Fibroblast of lung (primary cell): ENCODE data around the gene PRR13. TPM values are rescaled to one million over a fixed set of nuclear protein-coding genes. Genes with fewer than 3 reads are reported as not detected.

Experiments used
- DNase-seq, 2 donors: peaks; one replicate each; pipeline versions ENCODE4 v3.0.0 to v3.0.0-alpha.2; 2010; ENCODE audit warnings: low read depth in 2 of 2
- H2AFZ ChIP-seq: 2 replicates; pipeline ENCODE4 v1.5.1; 2012; ENCODE audit warnings: low read length, control low read depth, inconsistent platforms
- H3K27ac ChIP-seq: 2 replicates; pipeline ENCODE4 v1.5.1; 2011; ENCODE audit warnings: low read length, control low read depth; ENCODE audit not compliant: insufficient read depth
- H3K27me3 ChIP-seq: 2 replicates; pipeline ENCODE4 v1.5.1; 2011; ENCODE audit warnings: mild to moderate bottlenecking, low read length; ENCODE audit not compliant: control insufficient read depth, insufficient read depth
- H3K36me3 ChIP-seq: 2 replicates; pipeline ENCODE4 v1.5.1; 2011; ENCODE audit warnings: low read length; ENCODE audit not compliant: control insufficient read depth, insufficient read depth
- H3K4me1 ChIP-seq: 2 replicates; pipeline ENCODE4 v1.5.1; 2011; ENCODE audit warnings: low read length; ENCODE audit not compliant: control insufficient read depth, insufficient read depth; ENCODE audit errors: extremely low read depth
- H3K4me2 ChIP-seq: 2 replicates; pipeline ENCODE4 v1.5.1; 2011; ENCODE audit warnings: low read length, control low read depth; ENCODE audit not compliant: insufficient read depth; ENCODE audit errors: extremely low read depth
- H3K4me3 ChIP-seq, 4 experiments: fragments of 200-600 bp in 1 of 4; sonication (generic) in 1 of 4; replicated peaks in 1 of 4; 2 replicates each; pipeline ENCODE4 v1.5.1; 2011 to 2016; ENCODE audit warnings: low read length in 4 of 4, low read depth in 3 of 4, mild to moderate bottlenecking in 3 of 4, control low read depth in 2 of 4, inconsistent platforms in 1 of 4, mixed read lengths in 1 of 4; ENCODE audit not compliant: insufficient read depth in 1 of 4; ENCODE audit errors: control extremely low read depth in 1 of 4
- H3K79me2 ChIP-seq: 2 replicates; pipeline ENCODE4 v1.5.1; 2012; ENCODE audit warnings: mild to moderate bottlenecking, low read length, inconsistent platforms; ENCODE audit not compliant: control insufficient read depth, insufficient read depth
- H3K9ac ChIP-seq: 2 replicates; pipeline ENCODE4 v1.5.1; 2011; ENCODE audit warnings: mild to moderate bottlenecking, low read length, control low read depth; ENCODE audit not compliant: insufficient read depth
- H3K9me3 ChIP-seq: 2 replicates; pipeline ENCODE4 v1.5.1; 2012; ENCODE audit warnings: low read depth, low read length; ENCODE audit not compliant: control insufficient read depth, insufficient read depth
- H4K20me1 ChIP-seq: 2 replicates; pipeline ENCODE4 v1.5.1; 2011; ENCODE audit warnings: low read length; ENCODE audit not compliant: control insufficient read depth, insufficient read depth; ENCODE audit errors: extremely low read depth
- CTCF ChIP-seq, 2 donors: IDR thresholded peaks in 1 of 2; conservative IDR thresholded peaks in 1 of 2; 1 replicate in 1 of 2; 2 replicates in 1 of 2; pipeline ENCODE4 v1.5.1; 2011 to 2012; ENCODE audit warnings: low read length in 2 of 2, control low read depth in 1 of 2, inconsistent platforms in 1 of 2, low read depth in 1 of 2, mild to moderate bottlenecking in 1 of 2
- EZH2 ChIP-seq: IDR thresholded peaks from 2 replicates; pipeline ENCODE4 v1.5.1; 2012; ENCODE audit warnings: low read length, control low read depth, mild to moderate bottlenecking; ENCODE audit errors: missing control alignments
- polyA plus RNA-seq, 2 donors: library from polyadenylated mRNA; depleted of rRNA in 1 of 2; stranded (reverse) in 1 of 2; unstranded in 1 of 2; fragments of >200 nt; gene quantifications; 2 replicates each; pipeline ENCODE4 v1.2.1, GENCODE V29; 2011 to 2012; ENCODE audit warnings: missing spikeins in 1 of 2
- total RNA-seq: library from RNA; depleted of rRNA; stranded (reverse); fragments of >200 nt; gene quantifications from 2 replicates; pipeline ENCODE4 v1.2.1, GENCODE V29; 2014

Gene PRR13
- total and polyA plus RNA-seq, 2 donors (not counting 1 experiment from before 2014, with no cell fraction given): 48.1 to 114 TPM

- DNase-seq: no peak
- Histone ChIP-seq H3K9me3 (no peaks in the 10 kb centered on the region), H2AFZ (no peak overlapping the region), H3K79me2 (no peaks in the 10 kb centered on the region), H4K20me1 (no peaks in the 10 kb centered on the region), H3K4me3 (no peak overlapping the region), H3K9ac (no peak overlapping the region), H3K27ac (no peak overlapping the region), H3K27me3 (no peaks in the 10 kb centered on the region), H3K36me3 (no peaks in the 10 kb centered on the region), H3K4me2 (no peak overlapping the region), H3K4me1 (peaks cover 4% of the 10 kb centered on the region)
- no peak for TF ChIP-seq EZH2
- TF ChIP-seq CTCF (conservative IDR thresholded peaks at IDR 0.05 in 1 of 2, IDR thresholded peaks at IDR 0.05 in 1 of 2; ENCODE audit: low read depth in 1 of 2, low read length in 2 of 2): no peak
These were observed 16.7 kb upstream of the PRR13 start for GRCh38 chr12:53424626-53425514.

- Histone ChIP-seq H2AFZ (no peak overlapping the region), H3K4me1 (peaks cover 4% of the 10 kb centered on the region), H3K9me3 (no peaks in the 10 kb centered on the region), H3K79me2 (no peaks in the 10 kb centered on the region), H4K20me1 (no peaks in the 10 kb centered on the region), H3K27ac (no peak overlapping the region), H3K36me3 (no peaks in the 10 kb centered on the region), H3K27me3 (no peaks in the 10 kb centered on the region), H3K4me3 (no peak overlapping the region), H3K4me2 (no peak overlapping the region), H3K9ac (no peak overlapping the region)
- TF ChIP-seq EZH2: no peak
- TF ChIP-seq CTCF (conservative IDR thresholded peaks at IDR 0.05 in 1 of 2, IDR thresholded peaks at IDR 0.05 in 1 of 2; ENCODE audit: low read depth in 1 of 2, low read length in 2 of 2): no peak
- DNase-seq: no peak
These were observed 15.9 kb upstream of the PRR13 start for GRCh38 chr12:53425515-53426150.

- H3K4me2 ChIP-seq: no peak overlapping the region
- peak; percentile 61 to 95 for DNase-seq
- H3K4me3 ChIP-seq: no peak overlapping the region
- TF ChIP-seq CTCF (conservative IDR thresholded peaks at IDR 0.05 in 1 of 2, IDR thresholded peaks at IDR 0.05 in 1 of 2; ENCODE audit: low read depth in 1 of 2, low read length in 2 of 2) (no peak), EZH2 (no peak)
- no peaks in the 10 kb centered on the region for H3K9me3 ChIP-seq
- H3K79me2 ChIP-seq: no peaks in the 10 kb centered on the region
- no peak overlapping the region for H3K9ac ChIP-seq
- H3K27me3 ChIP-seq: no peaks in the 10 kb centered on the region
- peaks cover 4% of the 10 kb centered on the region for H3K4me1 ChIP-seq
- H4K20me1 ChIP-seq: no peaks in the 10 kb centered on the region
- no peak overlapping the region for H3K27ac ChIP-seq
- no peak overlapping the region for H2AFZ ChIP-seq
- H3K36me3 ChIP-seq: no peaks in the 10 kb centered on the region
These were observed 13.5 kb upstream of the PRR13 start for GRCh38 chr12:53427905-53428594.
